DOHH2 (cell line): ENCODE results near the gene SCG3.
"Not testable (repeated sequence)": the region's sequence is repeated elsewhere in the genome, so short reads cannot be mapped to it uniquely, and the experiment has no call there.

ENCODE experiments used
- H3F3A ChIP-seq: fragments of 200-600 bp; sonication (generic), shearing (Covaris generic); 2 replicates; pipeline ENCODE4 v1.6.0; 2016; ENCODE audit warnings: antibody characterized with exemption, mild to moderate bottlenecking; ENCODE audit not compliant: control insufficient read depth, insufficient read depth
- H3K27ac ChIP-seq: fragments of 200-600 bp; sonication (generic); 2 replicates; pipeline ENCODE4 v1.5.1; 2014; ENCODE audit warnings: low read depth, mild to moderate bottlenecking, low read length, moderate library complexity
- H3K27me3 ChIP-seq: fragments of 200-600 bp; sonication (generic); 2 replicates; pipeline ENCODE4 v1.6.1; 2014; ENCODE audit warnings: mild to moderate bottlenecking, low read length, mixed read lengths; ENCODE audit not compliant: control insufficient read depth
- H3K36me3 ChIP-seq: fragments of 200-600 bp; sonication (generic); 2 replicates; pipeline ENCODE4 v1.6.1; 2014; ENCODE audit warnings: mild to moderate bottlenecking, low read length, moderate library complexity, mixed read lengths; ENCODE audit not compliant: control insufficient read depth
- H3K4me1 ChIP-seq: fragments of 200-600 bp; sonication (generic); 2 replicates; pipeline ENCODE4 v1.6.1; 2014; ENCODE audit warnings: mild to moderate bottlenecking, low read length, mixed read lengths; ENCODE audit not compliant: control insufficient read depth
- H3K4me2 ChIP-seq: fragments of 200-600 bp; sonication (generic); 2 replicates; pipeline ENCODE4 v1.6.0; 2014; ENCODE audit warnings: mild to moderate bottlenecking, low read length, moderate library complexity
- H3K4me3 ChIP-seq: fragments of 200-600 bp; sonication (generic); 2 replicates; pipeline ENCODE4 v1.5.1; 2014; ENCODE audit warnings: mild to moderate bottlenecking, low read length, mixed read lengths
- H3K79me2 ChIP-seq: fragments of 200-600 bp; sonication (generic); 2 replicates; pipeline ENCODE4 v1.6.1; 2014; ENCODE audit warnings: mild to moderate bottlenecking, low read length, mixed read lengths; ENCODE audit not compliant: control insufficient read depth
- H3K9me2 ChIP-seq: fragments of 200-600 bp; sonication (generic); replicated peaks from 2 replicates; pipeline ENCODE4 v1.6.1; 2014; ENCODE audit warnings: mild to moderate bottlenecking, low read length, mixed read lengths; ENCODE audit not compliant: control insufficient read depth
- H3K9me3 ChIP-seq: fragments of 200-600 bp; sonication (generic); 2 replicates; pipeline ENCODE4 v1.6.1; 2014; ENCODE audit warnings: antibody characterized with exemption, low read length, mixed read lengths; ENCODE audit not compliant: control insufficient read depth, insufficient read depth
- H4K20me1 ChIP-seq: fragments of 200-600 bp; sonication (generic); 2 replicates; pipeline ENCODE4 v1.6.0; 2014; ENCODE audit warnings: low read depth, mild to moderate bottlenecking, antibody characterized with exemption, low read length, moderate library complexity; ENCODE audit not compliant: control insufficient read depth, insufficient read depth
- EZH2phosphoT487 ChIP-seq: fragments of 200-600 bp; sonication (generic); IDR thresholded peaks from 2 replicates; pipeline ENCODE4 v1.6.1; 2017; ENCODE audit warnings: borderline replicate concordance, mild to moderate bottlenecking, antibody characterized with exemption, low read length, moderate library complexity, mixed read lengths
- TF ChIP-seq, protein P1 (sequence below): fragments of 200-600 bp; sonication (generic); IDR thresholded peaks from one replicate; pipeline ENCODE4 v1.5.1; 2014; ENCODE audit warnings: antibody characterized with exemption, mild to moderate bottlenecking, low read depth, low read length; ENCODE audit not compliant: poor library complexity, severe bottlenecking

SCG3 gene

DNA sequence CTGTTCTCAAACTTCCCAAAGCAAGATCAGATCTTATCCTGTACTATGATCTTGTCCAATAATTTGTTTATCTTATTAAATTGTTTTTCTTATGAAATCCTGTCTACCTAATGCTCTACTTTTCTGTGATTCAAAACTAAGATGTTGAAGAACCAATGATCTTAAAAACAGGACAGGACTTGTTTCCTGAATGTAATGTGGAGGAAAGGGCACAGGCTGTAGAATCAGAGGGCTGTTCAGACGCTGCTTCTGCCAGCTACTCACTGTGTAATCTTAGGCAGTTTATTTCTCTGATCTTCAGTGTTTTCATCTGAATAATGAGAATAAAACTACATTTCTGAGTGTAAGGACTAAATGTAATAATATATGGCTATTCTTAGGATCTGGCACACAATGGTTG, 38.6 kb upstream of the SCG3 start:
- Histone ChIP-seq H3K9me2 (no peaks in the 10 kb centered on the region), H3F3A (0 out of 2 replicates have a peak, but pooled peaks cover 6% of the 10 kb centered on the region), H4K20me1 (no peaks in the 10 kb centered on the region), H3K4me3 (no peak overlapping the region), H3K9me3 (no peaks in the 10 kb centered on the region), H3K4me1 (peaks cover 19% of the 10 kb centered on the region), H3K36me3 (no peaks in the 10 kb centered on the region), H3K79me2 (no peaks in the 10 kb centered on the region), H3K27ac (no peak overlapping the region), H3K27me3 (no peaks in the 10 kb centered on the region), H3K4me2 (no peak overlapping the region)
- TF ChIP-seq, protein P1, sequence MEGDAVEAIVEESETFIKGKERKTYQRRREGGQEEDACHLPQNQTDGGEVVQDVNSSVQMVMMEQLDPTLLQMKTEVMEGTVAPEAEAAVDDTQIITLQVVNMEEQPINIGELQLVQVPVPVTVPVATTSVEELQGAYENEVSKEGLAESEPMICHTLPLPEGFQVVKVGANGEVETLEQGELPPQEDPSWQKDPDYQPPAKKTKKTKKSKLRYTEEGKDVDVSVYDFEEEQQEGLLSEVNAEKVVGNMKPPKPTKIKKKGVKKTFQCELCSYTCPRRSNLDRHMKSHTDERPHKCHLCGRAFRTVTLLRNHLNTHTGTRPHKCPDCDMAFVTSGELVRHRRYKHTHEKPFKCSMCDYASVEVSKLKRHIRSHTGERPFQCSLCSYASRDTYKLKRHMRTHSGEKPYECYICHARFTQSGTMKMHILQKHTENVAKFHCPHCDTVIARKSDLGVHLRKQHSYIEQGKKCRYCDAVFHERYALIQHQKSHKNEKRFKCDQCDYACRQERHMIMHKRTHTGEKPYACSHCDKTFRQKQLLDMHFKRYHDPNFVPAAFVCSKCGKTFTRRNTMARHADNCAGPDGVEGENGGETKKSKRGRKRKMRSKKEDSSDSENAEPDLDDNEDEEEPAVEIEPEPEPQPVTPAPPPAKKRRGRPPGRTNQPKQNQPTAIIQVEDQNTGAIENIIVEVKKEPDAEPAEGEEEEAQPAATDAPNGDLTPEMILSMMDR, result no peak
- no peak for TF ChIP-seq EZH2phosphoT487

DNA sequence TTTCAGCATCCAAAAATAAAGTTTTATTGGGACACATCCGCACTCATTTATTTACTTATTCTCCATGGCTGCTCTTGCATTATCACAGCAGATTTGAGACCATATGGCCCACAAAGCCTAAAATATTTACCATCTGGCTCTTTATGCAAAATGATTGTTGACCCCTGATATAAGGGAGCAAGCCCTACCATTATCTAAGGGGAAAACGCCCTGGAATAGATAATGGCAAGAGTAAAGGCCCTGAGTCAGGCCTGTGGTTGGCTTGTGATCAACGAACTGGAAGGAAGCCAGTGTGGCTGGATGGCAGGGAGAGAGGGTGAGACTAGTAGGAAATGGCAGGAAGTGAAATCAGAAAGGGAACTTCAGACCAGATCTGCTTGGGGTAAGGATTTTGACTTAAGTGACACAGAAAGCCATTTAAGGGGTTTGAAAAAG, 34.2 kb upstream of the SCG3 start:
- H3K4me1 ChIP-seq, result peaks cover 29% of the 10 kb centered on the region
- no peak for TF ChIP-seq EZH2phosphoT487
- TF ChIP-seq, protein P1, result no peak
- no peaks in the 10 kb centered on the region for H3K9me2 ChIP-seq
- H3K79me2 ChIP-seq, result no peaks in the 10 kb centered on the region
- peak overlapping the region; percentile 45 for H3K4me3 ChIP-seq
- H3K4me2 ChIP-seq, result peak overlapping the region; percentile 58
- H4K20me1 ChIP-seq, result no peaks in the 10 kb centered on the region
- no peaks in the 10 kb centered on the region for H3K36me3 ChIP-seq
- H3F3A ChIP-seq, result peaks cover 11% of the 10 kb centered on the region; the same call in 1 of the 2 replicates
- peaks cover 4% of the 10 kb centered on the region for H3K27me3 ChIP-seq
- peak overlapping the region; percentile 73 for H3K27ac ChIP-seq
- H3K9me3 ChIP-seq, result no peaks in the 10 kb centered on the region

DNA sequence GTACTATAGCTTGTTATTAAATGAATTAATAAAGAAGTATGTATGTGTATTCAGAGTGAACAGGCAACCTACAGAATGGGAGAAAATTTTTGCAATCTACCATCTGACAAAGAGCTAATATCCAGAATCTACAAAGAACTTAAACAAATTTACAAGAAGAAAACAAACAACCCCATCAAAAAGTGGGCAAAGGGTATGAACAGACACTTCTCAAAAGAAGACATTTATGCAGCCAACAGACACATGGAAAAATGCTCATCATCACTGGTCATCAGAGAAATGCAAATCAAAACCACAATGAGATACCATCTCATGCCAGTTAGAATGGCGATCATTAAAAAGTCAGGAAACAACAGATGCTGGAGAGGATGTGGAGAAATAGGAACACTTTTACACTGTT, 33.2 kb upstream of the SCG3 start:
- peaks cover 29% of the 10 kb centered on the region for H3K4me1 ChIP-seq
- H3K9me2 ChIP-seq, H3K9me3 ChIP-seq, H3K79me2 ChIP-seq, H3K4me3 ChIP-seq, H4K20me1 ChIP-seq, H3K4me2 ChIP-seq, H3K27me3 ChIP-seq, H3K27ac ChIP-seq, H3K36me3 ChIP-seq: not testable (repeated sequence)
- H3F3A ChIP-seq, result peaks cover 11% of the 10 kb centered on the region; the same call in 1 of the 2 replicates

DNA sequence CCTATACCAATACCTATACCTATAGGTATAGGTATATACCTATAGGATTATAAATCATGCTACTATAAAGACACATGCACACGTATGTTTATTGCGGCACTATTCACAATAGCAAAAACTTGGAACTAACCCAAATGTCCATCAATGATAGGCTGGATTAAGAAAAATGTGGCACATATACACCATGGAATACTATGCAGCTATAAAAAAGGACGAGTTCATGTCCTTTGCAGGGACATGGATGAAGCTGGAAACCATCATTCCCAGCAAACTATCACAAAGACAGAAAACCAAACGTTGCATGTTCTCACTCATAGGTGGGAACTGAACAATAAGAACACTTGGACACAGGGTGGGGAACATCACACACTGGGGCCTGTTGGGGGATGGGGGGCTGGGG, 32.7 kb upstream of the SCG3 start:
- not testable (repeated sequence) for H3K36me3 ChIP-seq, H3K27me3 ChIP-seq
- peaks cover 29% of the 10 kb centered on the region for H3K4me1 ChIP-seq

More for the DNA sequence above, 32.7 kb upstream of the SCG3 start:
- not testable (repeated sequence) for H3K79me2 ChIP-seq, H3K9me2 ChIP-seq, H3K4me3 ChIP-seq, H3K4me2 ChIP-seq, H4K20me1 ChIP-seq, H3K27ac ChIP-seq, H3K9me3 ChIP-seq
- peaks cover 11% of the 10 kb centered on the region; the same call in 1 of the 2 replicates for H3F3A ChIP-seq
